CD4-positive, alpha-beta T cell (primary cell): ENCODE data around the gene ATP7A. TPM values are rescaled to one million over a fixed set of nuclear protein-coding genes. Genes with fewer than 3 reads are reported as not detected.
A peak's percentile ranks its signal among the peaks of the same experiment; 100 is the strongest.

ENCODE experiments used
- ATAC-seq: fragments of 200-7000 bp; cut with Tn5 transposase; one replicate; pipeline ENCODE4 v1.10.0; 2022; ENCODE audit warnings: mild to moderate bottlenecking; ENCODE audit not compliant: poor library complexity
- CTCF ChIA-PET: fragments of 350-600 bp; sonication (Branson Sonifier 250); formaldehyde crosslinking; loops from one replicate; lab custom pipeline; 2021; ENCODE audit warnings: antibody characterized with exemption, inconsistent platforms; lab: Charles Lee
- POLR2A ChIA-PET: fragments of 350-600 bp; sonication (Branson Sonifier 250); formaldehyde crosslinking; loops from one replicate; lab custom pipeline; 2021; ENCODE audit warnings: antibody characterized with exemption, inconsistent platforms; lab: Charles Lee
- DNase-seq, 14 experiments: peaks; one replicate each; pipeline ENCODE4 v3.0.0-alpha.2; 2013 to 2020; ENCODE audit warnings: mixed read lengths in 2 of 14
- H3K27ac ChIP-seq, 2 donors: one replicate each; pipeline versions ENCODE4 v1.5.1 to v1.7.0; 2013; ENCODE audit warnings: low read length in 2 of 2, low read depth in 1 of 2, mild to moderate bottlenecking in 1 of 2
- H3K27me3 ChIP-seq, 2 experiments: 1 replicate in 1 of 2; 2 replicates in 1 of 2; pipeline versions ENCODE4 v1.6.1 to v1.7.0; 2013; ENCODE audit warnings: low read length in 2 of 2, control low read depth in 1 of 2, mild to moderate bottlenecking in 1 of 2, moderate library complexity in 1 of 2; ENCODE audit not compliant: insufficient read depth in 2 of 2, control insufficient read depth in 1 of 2
- H3K36me3 ChIP-seq: one replicate; pipeline ENCODE4 v1.6.1; 2013; ENCODE audit warnings: low read length, control low read depth; ENCODE audit not compliant: insufficient read depth
- H3K4me1 ChIP-seq: one replicate; pipeline ENCODE4 v1.6.1; 2013; ENCODE audit warnings: low read length, control low read depth; ENCODE audit not compliant: insufficient read depth
- H3K4me3 ChIP-seq: one replicate; pipeline ENCODE4 v1.5.1; 2013; ENCODE audit warnings: mild to moderate bottlenecking, low read length, moderate library complexity
- H3K9me3 ChIP-seq, 2 experiments: 1 replicate in 1 of 2; 2 replicates in 1 of 2; pipeline versions ENCODE4 v1.6.1 to v1.7.0; 2013; ENCODE audit warnings: low read length in 2 of 2, mild to moderate bottlenecking in 2 of 2, control low read depth in 1 of 2, moderate library complexity in 1 of 2; ENCODE audit not compliant: control insufficient read depth in 1 of 2, insufficient read depth in 1 of 2
- H3K27ac Mint-ChIP-seq: one replicate; pipeline ENCODE4 v1.8.0; 2020; ENCODE audit warnings: mixed read lengths
- H3K27me3 Mint-ChIP-seq: one replicate; pipeline ENCODE4 v1.8.0; 2021; ENCODE audit warnings: mixed read lengths
- H3K36me3 Mint-ChIP-seq: one replicate; pipeline ENCODE4 v1.8.0; 2021; ENCODE audit warnings: low read depth, mixed read lengths
- H3K4me1 Mint-ChIP-seq: one replicate; pipeline ENCODE4 v1.8.0; 2021; ENCODE audit warnings: low read depth, mixed read lengths
- H3K4me3 Mint-ChIP-seq: one replicate; pipeline ENCODE4 v1.8.0; 2020; ENCODE audit warnings: mild to moderate bottlenecking, mixed read lengths
- H3K9me3 Mint-ChIP-seq: one replicate; pipeline ENCODE4 v1.8.0; 2020; ENCODE audit warnings: mixed read lengths
- CTCF ChIP-seq: fragments of 200-600 bp; IDR thresholded peaks from one replicate; pipeline ENCODE4 v1.8.0; 2022; ENCODE audit warnings: antibody characterized with exemption, mild to moderate bottlenecking
- intact Hi-C, 2 experiments: fragments of 100-400 bp; cut with DNase I in 1 of 2; cut with micrococcal nuclease in 1 of 2; formaldehyde crosslinking; loops; one replicate each; pipeline versions ENCODE4 v1.15.1 to v1.9.0; 2023 to 2025; cut with DNase I, micrococcal nuclease
- total RNA-seq, 174 experiments: library from RNA in 2 of 174; stranded (reverse) in 2 of 174; gene quantifications; one replicate each; pipeline ENCODE4 v1.2.3 and lab custom pipeline; 2021 to 2026

ATP7A gene
- total RNA-seq, 2 experiments from 2014 or later: 12.1 to 12.8 TPM

GRCh38 chrX:77922787-77923186 is 12.3 kb downstream of the ATP7A start:
- no peak overlapping the region for H3K4me3 ChIP-seq
- Mint-ChIP-seq H3K27ac (no peak overlapping the region), H3K9me3 (no peaks in the 10 kb centered on the region), H3K27me3 (no peaks in the 10 kb centered on the region), H3K4me3 (no peak overlapping the region), H3K4me1 (peaks cover 38% of the 10 kb centered on the region), H3K36me3 (peaks cover 16% of the 10 kb centered on the region)
- intact Hi-C loops: no loop called here
- H3K27ac ChIP-seq: no peak overlapping the region
- ATAC-seq (no peak), DNase-seq (no peak)
- H3K9me3 ChIP-seq: no peaks in the 10 kb centered on the region
- H3K27me3 ChIP-seq: no peaks in the 10 kb centered on the region
- ChIA-PET CTCF (no interaction called here), POLR2A (no interaction called here)
- H3K36me3 ChIP-seq: no peaks in the 10 kb centered on the region
- peaks cover 4% of the 10 kb centered on the region for H3K4me1 ChIP-seq
- no peak for TF ChIP-seq CTCF

- Histone ChIP-seq H3K27ac (no peak overlapping the region), H3K9me3 (no peaks in the 10 kb centered on the region), H3K27me3 (no peaks in the 10 kb centered on the region), H3K36me3 (no peaks in the 10 kb centered on the region), H3K4me1 (no peaks in the 10 kb centered on the region), H3K4me3 (no peak overlapping the region)
- H3K36me3 Mint-ChIP-seq: peaks cover 24% of the 10 kb centered on the region
- POLR2A ChIA-PET: interaction anchor here (0.6 kb wide), 1 partner anchor 102 kb away, joined by 3 read pairs; no protein-coding TSS in a partner anchor
- no peaks in the 10 kb centered on the region for H3K9me3 Mint-ChIP-seq
- DNase-seq (no peak), ATAC-seq (no peak)
- no peak overlapping the region for H3K27ac Mint-ChIP-seq
- TF ChIP-seq CTCF: no peak
- peaks cover 25% of the 10 kb centered on the region for H3K4me1 Mint-ChIP-seq
- CTCF ChIA-PET: no interaction called here
- intact Hi-C loops: no loop called here
- no peak overlapping the region for H3K4me3 Mint-ChIP-seq
- no peaks in the 10 kb centered on the region for H3K27me3 Mint-ChIP-seq
Measured at GRCh38 chrX:77924320-77924859, 13.9 kb downstream of the ATP7A start.

GRCh38 chrX:77925764-77926163 is 15.3 kb downstream of the ATP7A start:
- Histone ChIP-seq H3K4me1 (no peaks in the 10 kb centered on the region), H3K27me3 (no peaks in the 10 kb centered on the region), H3K27ac (no peak overlapping the region), H3K4me3 (no peak overlapping the region), H3K9me3 (no peaks in the 10 kb centered on the region), H3K36me3 (peaks cover 2% of the 10 kb centered on the region)
- ChIA-PET POLR2A (no interaction called here), CTCF (no interaction called here)
- ATAC-seq (no peak), DNase-seq (no peak)
- intact Hi-C loops: no loop called here
- TF ChIP-seq CTCF: no peak
- peaks cover 32% of the 10 kb centered on the region for H3K36me3 Mint-ChIP-seq
- no peaks in the 10 kb centered on the region for H3K27me3 Mint-ChIP-seq
- peaks cover 21% of the 10 kb centered on the region for H3K4me1 Mint-ChIP-seq
- H3K4me3 Mint-ChIP-seq: peak overlapping the region; percentile 30
- no peaks in the 10 kb centered on the region for H3K9me3 Mint-ChIP-seq
- H3K27ac Mint-ChIP-seq: no peak overlapping the region
